AG04449 (cell line): Measurements from ENCODE around the gene F8.
"Not testable (repeated sequence)": the region's sequence is repeated elsewhere in the genome, so short reads cannot be mapped to it uniquely, and the experiment has no call there.

Experiments
- CTCF ChIA-PET: fragments of 350-600 bp; formaldehyde crosslinking; extraction: SDS; loops from one replicate; lab custom pipeline; 2021; ENCODE audit warnings: antibody characterized with exemption; lab: Yijun Ruan, JAX
- POLR2A ChIA-PET: fragments of 400-600, 350-600 bp; formaldehyde crosslinking; extraction: SDS; loops from one replicate; lab custom pipeline; 2020; ENCODE audit warnings: antibody characterized with exemption, inconsistent platforms; lab: Yijun Ruan, JAX
- DNase-seq: peaks from one replicate; pipeline ENCODE4 v3.0.0-alpha.2; 2010; ENCODE audit warnings: low read depth, low spot score
- H3K4me3 ChIP-seq: 2 replicates; pipeline ENCODE4 v1.5.1; 2011; ENCODE audit warnings: low read depth, mild to moderate bottlenecking, control low read depth, low read length
- TF ChIP-seq, protein P1 (sequence below): IDR thresholded peaks from one replicate; pipeline ENCODE4 v1.5.1; 2011; ENCODE audit warnings: mild to moderate bottlenecking, moderate library complexity, low read length, control low read depth, inconsistent platforms; ENCODE audit not compliant: insufficient read depth; ENCODE audit errors: missing control alignments

Gene F8

DNA sequence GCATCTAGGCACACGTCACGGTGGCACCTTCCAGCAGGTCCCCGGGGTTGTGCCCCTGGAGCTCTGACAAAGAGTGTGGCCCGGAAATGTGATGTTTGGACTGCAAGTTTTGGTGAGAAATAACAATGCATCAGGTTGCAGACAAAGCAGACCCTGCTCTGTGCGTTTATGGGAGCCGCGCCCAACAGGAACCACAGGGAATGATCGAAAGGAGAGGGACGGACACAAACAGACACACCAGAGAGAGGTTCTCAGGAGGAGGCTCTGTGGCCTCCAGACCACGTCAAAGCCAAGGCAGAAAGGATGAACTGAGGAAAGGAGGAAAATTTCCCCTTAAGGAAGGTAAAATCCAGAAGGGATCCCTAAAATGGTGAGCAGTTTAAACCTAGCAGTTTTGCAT lies 16.1 kb downstream of the F8 start:
- DNase-seq, H3K4me3 ChIP-seq, POLR2A ChIA-PET, CTCF ChIA-PET: not testable (repeated sequence)

DNA sequence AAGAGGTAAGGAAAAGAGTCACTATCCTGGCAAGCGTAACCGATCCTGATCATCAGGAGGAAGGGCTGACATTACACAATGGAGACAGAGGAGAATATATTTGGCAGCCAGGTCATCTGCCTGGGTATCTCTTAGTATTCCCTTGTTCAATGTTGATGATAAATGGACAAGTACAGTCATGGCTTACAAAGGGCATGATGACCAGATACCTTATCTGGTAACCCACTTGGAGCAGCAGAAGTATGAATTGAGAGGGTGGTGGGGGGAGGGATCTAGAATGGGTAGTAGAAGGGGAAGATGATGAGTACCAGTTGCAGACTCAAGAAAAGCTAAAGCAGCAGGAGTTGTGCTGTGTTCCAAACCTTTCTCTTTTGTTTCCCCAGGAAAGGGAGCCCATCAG lies 17.3 kb downstream of the F8 start:
- CTCF ChIA-PET, result no interaction called here
- POLR2A ChIA-PET, result no interaction called here
- no peak for DNase-seq
- no peak overlapping the region for H3K4me3 ChIP-seq
- TF ChIP-seq, protein P1, sequence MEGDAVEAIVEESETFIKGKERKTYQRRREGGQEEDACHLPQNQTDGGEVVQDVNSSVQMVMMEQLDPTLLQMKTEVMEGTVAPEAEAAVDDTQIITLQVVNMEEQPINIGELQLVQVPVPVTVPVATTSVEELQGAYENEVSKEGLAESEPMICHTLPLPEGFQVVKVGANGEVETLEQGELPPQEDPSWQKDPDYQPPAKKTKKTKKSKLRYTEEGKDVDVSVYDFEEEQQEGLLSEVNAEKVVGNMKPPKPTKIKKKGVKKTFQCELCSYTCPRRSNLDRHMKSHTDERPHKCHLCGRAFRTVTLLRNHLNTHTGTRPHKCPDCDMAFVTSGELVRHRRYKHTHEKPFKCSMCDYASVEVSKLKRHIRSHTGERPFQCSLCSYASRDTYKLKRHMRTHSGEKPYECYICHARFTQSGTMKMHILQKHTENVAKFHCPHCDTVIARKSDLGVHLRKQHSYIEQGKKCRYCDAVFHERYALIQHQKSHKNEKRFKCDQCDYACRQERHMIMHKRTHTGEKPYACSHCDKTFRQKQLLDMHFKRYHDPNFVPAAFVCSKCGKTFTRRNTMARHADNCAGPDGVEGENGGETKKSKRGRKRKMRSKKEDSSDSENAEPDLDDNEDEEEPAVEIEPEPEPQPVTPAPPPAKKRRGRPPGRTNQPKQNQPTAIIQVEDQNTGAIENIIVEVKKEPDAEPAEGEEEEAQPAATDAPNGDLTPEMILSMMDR, result no peak

- DNase-seq, result no peak
- POLR2A ChIA-PET, result no interaction called here
- TF ChIP-seq, protein P1, result no peak
- CTCF ChIA-PET, result no interaction called here
- H3K4me3 ChIP-seq, result no peak overlapping the region
Observed at GRCh38 chrX:155001873-155002272, 20.6 kb downstream of the F8 start.

DNA sequence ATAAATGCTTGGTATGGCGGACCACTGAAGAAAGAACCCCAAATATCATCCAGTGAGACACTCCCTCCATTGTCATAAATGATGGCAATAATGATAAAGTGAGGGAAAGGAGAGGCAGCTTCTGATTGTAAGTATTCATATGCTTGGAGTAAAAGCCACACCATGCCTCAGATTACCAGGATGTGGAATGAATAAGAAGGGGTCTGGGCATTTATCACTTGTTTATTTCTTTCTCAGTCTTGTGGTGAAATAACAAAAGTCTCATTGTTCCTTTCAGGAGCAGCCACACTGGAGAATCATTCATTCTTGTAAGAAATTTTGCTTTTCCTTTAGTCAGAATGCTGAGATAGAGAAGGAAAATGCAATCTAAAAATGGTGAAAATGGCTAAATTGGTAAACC lies 21.7 kb downstream of the F8 start:
- TF ChIP-seq, protein P1, result no peak
- DNase-seq, result no peak
- CTCF ChIA-PET, result no interaction called here
- no peak overlapping the region for H3K4me3 ChIP-seq
- POLR2A ChIA-PET, result no interaction called here

DNA sequence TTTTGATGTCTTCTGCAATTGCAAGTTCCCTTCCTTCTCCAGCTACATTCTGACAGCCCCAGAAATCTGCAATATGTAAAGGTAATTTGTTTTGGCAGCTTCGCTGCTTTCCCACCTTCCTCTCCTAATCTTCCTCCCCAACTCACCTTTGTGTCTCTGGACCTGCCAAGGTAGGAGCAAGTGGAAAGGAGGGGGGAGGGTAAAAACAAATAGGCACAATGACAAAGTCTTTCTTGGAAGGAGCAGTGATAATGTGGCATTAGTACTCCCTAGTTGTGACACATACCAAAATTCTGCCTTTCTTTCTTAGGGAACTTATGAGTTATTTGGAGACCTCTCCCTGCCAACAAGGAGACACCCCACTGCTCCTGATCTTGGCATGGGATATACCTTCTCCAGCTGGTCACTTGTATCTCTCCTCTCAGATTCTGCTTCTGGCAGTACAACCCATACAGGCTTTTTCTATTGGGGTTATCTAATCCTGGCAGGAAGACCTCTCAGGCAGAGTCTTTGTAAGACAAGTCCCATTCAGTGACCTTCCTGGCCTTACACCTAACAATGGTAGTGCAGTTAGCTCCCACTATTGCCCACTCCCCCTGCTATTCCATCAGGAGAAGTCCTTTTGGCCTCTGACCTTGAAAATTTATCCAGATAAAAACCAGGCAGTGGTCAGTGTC lies 24.2 kb downstream of the F8 start:
- H3K4me3 ChIP-seq, result no peak overlapping the region
- no peak for DNase-seq
- CTCF ChIA-PET, result no interaction called here
- TF ChIP-seq, protein P1, result no peak
- POLR2A ChIA-PET, result no interaction called here

- POLR2A ChIA-PET, result no interaction called here
- H3K4me3 ChIP-seq, result no peak overlapping the region
- TF ChIP-seq, protein P1, result no peak
- no peak for DNase-seq
- CTCF ChIA-PET, result no interaction called here
Observed at GRCh38 chrX:154991476-154991875, 31.0 kb downstream of the F8 start.

- CTCF ChIA-PET, result no interaction called here
- DNase-seq, result no peak
- TF ChIP-seq, protein P1, result no peak
- no peak overlapping the region for H3K4me3 ChIP-seq
- POLR2A ChIA-PET, result no interaction called here
Observed at GRCh38 chrX:154991039-154991438, 31.5 kb downstream of the F8 start.
